ENCODE results near the gene SEC61A1.
A peak's percentile ranks its signal among the peaks of the same experiment; 100 is the strongest.

SEC61A1 gene

DNA sequence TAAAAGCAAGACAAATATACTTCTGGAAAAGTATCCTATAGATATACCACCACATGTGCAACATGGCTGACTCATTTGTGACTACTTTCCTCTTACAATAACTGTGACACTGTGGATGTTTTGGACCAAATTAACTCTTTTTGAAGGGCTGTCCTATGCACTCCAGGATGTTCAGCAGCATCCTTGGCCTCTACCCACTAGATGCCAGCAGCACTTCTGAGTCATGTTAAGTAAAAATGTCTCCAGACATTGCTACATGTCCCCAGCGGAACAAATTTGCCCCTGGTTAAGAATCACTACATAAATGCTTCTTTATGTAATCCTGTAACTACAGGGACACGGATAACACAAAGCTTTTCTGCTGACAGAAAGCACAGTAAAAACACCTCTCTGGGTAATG is 39.3 kb downstream of the SEC61A1 start:
- Histone ChIP-seq H3K4me1 (ENCODE audit: insufficient read depth, low read length, severe bottlenecking) (peaks cover 11% of the 10 kb centered on the region), H3F3A (ENCODE audit: insufficient read depth, low read length) (no peaks in the 10 kb centered on the region), H3K79me2 (ENCODE audit: insufficient read depth, low read length) (no peaks in the 10 kb centered on the region), H3K9ac (ENCODE audit: low read length) (no peak overlapping the region), H3K36me3 (ENCODE audit: insufficient read depth, low read length) (peaks cover 63% of the 10 kb centered on the region), H3K27me3 (ENCODE audit: insufficient read depth, low read length) (no peaks in the 10 kb centered on the region), H3K4me3 (ENCODE audit: low read depth, low read length, poor library complexity, severe bottlenecking) (no peak overlapping the region), H4K20me1 (ENCODE audit: insufficient read depth, low read length) (no peaks in the 10 kb centered on the region), H3K4me2 (ENCODE audit: low read length) (no peak overlapping the region), H3K9me3 (ENCODE audit: low read length) (no peaks in the 10 kb centered on the region), H3K27ac (ENCODE audit: low read depth, low read length, poor library complexity, severe bottlenecking) (no peak overlapping the region), H3K9me2 (ENCODE audit: low read depth, low read length) (no peaks in the 10 kb centered on the region), H2AFZ (ENCODE audit: low read length) (no peak overlapping the region)
- no peak for TF ChIP-seq EZH2 (IDR thresholded peaks at IDR 0.05; ENCODE audit: borderline replicate concordance, low read length)
- TF ChIP-seq, protein P1, sequence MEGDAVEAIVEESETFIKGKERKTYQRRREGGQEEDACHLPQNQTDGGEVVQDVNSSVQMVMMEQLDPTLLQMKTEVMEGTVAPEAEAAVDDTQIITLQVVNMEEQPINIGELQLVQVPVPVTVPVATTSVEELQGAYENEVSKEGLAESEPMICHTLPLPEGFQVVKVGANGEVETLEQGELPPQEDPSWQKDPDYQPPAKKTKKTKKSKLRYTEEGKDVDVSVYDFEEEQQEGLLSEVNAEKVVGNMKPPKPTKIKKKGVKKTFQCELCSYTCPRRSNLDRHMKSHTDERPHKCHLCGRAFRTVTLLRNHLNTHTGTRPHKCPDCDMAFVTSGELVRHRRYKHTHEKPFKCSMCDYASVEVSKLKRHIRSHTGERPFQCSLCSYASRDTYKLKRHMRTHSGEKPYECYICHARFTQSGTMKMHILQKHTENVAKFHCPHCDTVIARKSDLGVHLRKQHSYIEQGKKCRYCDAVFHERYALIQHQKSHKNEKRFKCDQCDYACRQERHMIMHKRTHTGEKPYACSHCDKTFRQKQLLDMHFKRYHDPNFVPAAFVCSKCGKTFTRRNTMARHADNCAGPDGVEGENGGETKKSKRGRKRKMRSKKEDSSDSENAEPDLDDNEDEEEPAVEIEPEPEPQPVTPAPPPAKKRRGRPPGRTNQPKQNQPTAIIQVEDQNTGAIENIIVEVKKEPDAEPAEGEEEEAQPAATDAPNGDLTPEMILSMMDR (IDR thresholded peaks at IDR 0.05; ENCODE audit: low read length): no peak

DNA sequence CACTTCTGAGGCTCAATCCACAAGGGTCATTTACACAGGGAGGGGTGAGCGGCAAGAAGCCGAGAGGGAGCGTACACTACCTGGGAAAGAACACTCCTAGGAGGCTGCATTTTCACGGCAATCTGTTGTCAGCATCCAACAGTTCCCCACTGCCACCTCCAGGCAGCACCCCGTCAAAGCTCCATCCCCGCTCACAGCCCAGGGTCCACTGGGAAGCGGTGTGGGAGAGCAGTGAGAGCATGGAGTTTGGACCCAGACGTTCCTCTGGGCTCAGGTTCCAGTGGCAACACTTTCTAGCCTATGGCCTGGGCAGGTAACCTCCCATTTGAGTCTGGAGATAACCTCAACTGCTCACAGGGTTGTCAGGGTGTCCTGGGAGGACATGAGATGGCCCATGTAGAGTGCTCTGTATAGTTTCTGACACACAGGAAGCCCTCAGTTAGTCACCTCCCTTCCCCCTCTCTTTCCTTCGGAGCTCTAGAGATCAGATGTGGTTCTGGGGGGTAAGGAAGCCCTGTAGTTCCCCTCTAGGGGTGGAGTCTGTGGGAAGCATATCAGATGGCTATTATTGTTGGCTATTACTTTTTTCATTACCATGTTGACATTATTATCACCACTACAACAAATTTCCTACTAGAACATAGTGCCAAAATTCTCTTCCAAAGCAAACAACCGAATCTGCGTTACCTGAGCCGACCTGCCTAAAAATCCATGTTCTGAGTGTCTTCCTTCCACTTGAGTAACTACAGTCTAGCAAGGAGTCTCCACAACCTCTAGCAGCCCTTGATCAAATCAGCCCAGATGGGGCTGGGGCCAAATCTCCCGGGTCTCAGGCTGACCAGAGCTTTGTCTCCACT is 42.3 kb downstream of the SEC61A1 start:
- Histone ChIP-seq H2AFZ (ENCODE audit: low read length) (no peak overlapping the region), H3K4me1 (ENCODE audit: insufficient read depth, low read length, severe bottlenecking) (peaks cover 11% of the 10 kb centered on the region), H3K9ac (ENCODE audit: low read length) (no peak overlapping the region), H3K4me3 (ENCODE audit: low read depth, low read length, poor library complexity, severe bottlenecking) (no peak overlapping the region), H3K27ac (ENCODE audit: low read depth, low read length, poor library complexity, severe bottlenecking) (no peak overlapping the region), H3K9me2 (ENCODE audit: low read depth, low read length) (no peaks in the 10 kb centered on the region), H3K9me3 (ENCODE audit: low read length) (no peaks in the 10 kb centered on the region), H3F3A (ENCODE audit: insufficient read depth, low read length) (no peaks in the 10 kb centered on the region), H3K4me2 (ENCODE audit: low read length) (no peak overlapping the region), H3K79me2 (ENCODE audit: insufficient read depth, low read length) (no peaks in the 10 kb centered on the region), H4K20me1 (ENCODE audit: insufficient read depth, low read length) (no peaks in the 10 kb centered on the region), H3K36me3 (ENCODE audit: insufficient read depth, low read length) (peaks cover 77% of the 10 kb centered on the region), H3K27me3 (ENCODE audit: insufficient read depth, low read length) (no peaks in the 10 kb centered on the region)
- TF ChIP-seq, protein P1 (IDR thresholded peaks at IDR 0.05; ENCODE audit: low read length): no peak

DNA sequence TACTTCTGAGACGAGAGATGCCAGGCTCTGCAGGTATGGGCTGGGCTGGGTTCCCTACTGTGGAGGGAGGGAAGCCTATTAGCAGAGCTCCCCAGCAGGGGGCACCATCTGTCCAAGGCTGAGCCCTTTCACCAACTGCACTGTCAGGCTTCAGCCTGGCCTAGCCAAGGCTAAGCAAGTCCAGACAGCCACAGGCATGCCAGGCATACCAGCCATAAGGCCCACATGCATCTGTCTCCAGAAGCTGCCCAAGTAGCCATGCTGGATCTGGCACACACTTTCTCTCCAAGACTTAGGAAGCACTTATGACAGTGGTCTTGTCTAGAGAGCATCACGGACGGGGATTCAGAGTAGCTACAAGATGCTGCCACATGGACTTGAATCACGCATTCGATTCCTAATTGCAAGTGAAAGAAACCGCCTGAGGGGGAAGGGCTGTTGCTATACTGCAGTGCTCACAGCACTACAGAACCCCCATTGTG is 43.0 kb downstream of the SEC61A1 start:
- H3K27ac ChIP-seq (ENCODE audit: low read depth, low read length, poor library complexity, severe bottlenecking): peak overlapping the region; percentile 28
- no peak for TF ChIP-seq EZH2 (IDR thresholded peaks at IDR 0.05; ENCODE audit: borderline replicate concordance, low read length)
- TF ChIP-seq, protein P1 (IDR thresholded peaks at IDR 0.05; ENCODE audit: low read length): peak; percentile 86
- peaks cover 11% of the 10 kb centered on the region for H3K4me1 ChIP-seq (ENCODE audit: insufficient read depth, low read length, severe bottlenecking)
- H4K20me1 ChIP-seq (ENCODE audit: insufficient read depth, low read length): no peaks in the 10 kb centered on the region
- no peaks in the 10 kb centered on the region for H3K27me3 ChIP-seq (ENCODE audit: insufficient read depth, low read length)
- H3K9me2 ChIP-seq (ENCODE audit: low read depth, low read length): no peaks in the 10 kb centered on the region
- no peak overlapping the region for H3K4me2 ChIP-seq (ENCODE audit: low read length)
- no peaks in the 10 kb centered on the region for H3K9me3 ChIP-seq (ENCODE audit: low read length)
- H3K36me3 ChIP-seq (ENCODE audit: insufficient read depth, low read length): peaks cover 84% of the 10 kb centered on the region
- H3F3A ChIP-seq (ENCODE audit: insufficient read depth, low read length): no peaks in the 10 kb centered on the region
- no peak overlapping the region for H3K9ac ChIP-seq (ENCODE audit: low read length)
- no peak overlapping the region for H2AFZ ChIP-seq (ENCODE audit: low read length)
- H3K79me2 ChIP-seq (ENCODE audit: insufficient read depth, low read length): no peaks in the 10 kb centered on the region
- no peak overlapping the region for H3K4me3 ChIP-seq (ENCODE audit: low read depth, low read length, poor library complexity, severe bottlenecking)
